ENCODE measurements around the gene GTF2H1. TPM values are rescaled to one million over a fixed set of nuclear protein-coding genes. Genes with fewer than 3 reads are reported as not detected.

Gene GTF2H1
- total RNA-seq, 1 experiment from 2014 or later = 39.4 TPM

DNA sequence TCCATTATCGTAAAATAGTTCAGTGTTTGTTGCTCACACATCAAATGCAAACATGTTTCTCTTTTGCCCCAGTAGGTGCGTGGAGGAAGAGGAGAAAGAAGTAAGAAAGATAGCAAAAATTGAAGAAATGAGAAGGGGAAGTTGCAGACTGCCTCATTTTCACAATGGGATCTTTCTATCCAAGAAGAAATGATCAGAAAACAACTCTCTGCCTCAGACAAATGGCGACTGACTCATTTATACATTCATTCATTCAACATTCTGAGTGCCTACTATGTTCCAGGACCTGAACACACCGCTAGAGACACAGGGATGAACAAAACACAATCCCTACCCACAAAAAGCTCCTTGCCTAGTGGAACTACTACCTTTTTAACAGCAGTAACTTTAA, 794 bp upstream of the GTF2H1 start:
- Mint-ChIP-seq H3K27me3 (ENCODE audit: low read depth) (no peaks in the 10 kb centered on the region), H3K4me1 (peaks cover 26 to 35% of the 10 kb centered on the region in 2 experiments), H3K36me3 (ENCODE audit: insufficient read depth in 1 of 3, low read depth in 3 of 3) (peaks cover 2 to 27% (median 22%) of the 10 kb centered on the region in 3 experiments; a peak in 6 of 7 replicates), H3K4me3 (peak overlapping the region; percentile 93 to 98), H3K27ac (peak overlapping the region; percentile 100), H3K9me3 (no peaks in the 10 kb centered on the region; a peak in 1 of 5 replicates)
- Histone ChIP-seq H3K23ac (ENCODE audit: insufficient read length, low read depth, low read length) (no peak overlapping the region), H3K79me1 (ENCODE audit: insufficient read depth, low read depth, low read length, poor library complexity, severe bottlenecking) (no peaks in the 10 kb centered on the region), H2AK5ac (ENCODE audit: insufficient read length, low read length) (no peak overlapping the region), H2BK120ac (ENCODE audit: low read depth, low read length, poor library complexity, severe bottlenecking) (no peak overlapping the region), H3K56ac (ENCODE audit: insufficient read length, low read depth, low read length) (no peak overlapping the region), H2BK15ac (ENCODE audit: low read depth, low read length) (no peak overlapping the region), H3K4ac (ENCODE audit: low read depth, low read length) (no peak overlapping the region), H2BK5ac (ENCODE audit: insufficient read length, low read length) (no peak overlapping the region), H4K5ac (ENCODE audit: insufficient read length, low read depth, low read length) (no peak overlapping the region), H4K8ac (replicated peaks; ENCODE audit: insufficient read length, low read depth, low read length) (no peak overlapping the region), H3T11ph (ENCODE audit: low read length) (no peak overlapping the region), H3K27ac (ENCODE audit: insufficient read length, low read depth, low read length) (peak overlapping the region; percentile 19), H3K79me2 (ENCODE audit: insufficient read depth, low read length) (peaks cover 35% of the 10 kb centered on the region; the same call in 1 of the 2 replicates), H2BK20ac (ENCODE audit: low read depth, low read length, poor library complexity, severe bottlenecking) (no peak overlapping the region), H4K20me1 (ENCODE audit: control insufficient read depth, insufficient read depth, insufficient read length) (no peaks in the 10 kb centered on the region), H4K91ac (ENCODE audit: insufficient read length, low read depth, low read length) (no peak overlapping the region), H3K14ac (ENCODE audit: insufficient read depth, low read length) (peak overlapping the region; percentile 30; the same call in 1 of the 2 replicates), H2BK12ac (ENCODE audit: insufficient read length, low read depth, low read length) (no peak overlapping the region), H3K23me2 (ENCODE audit: insufficient read length, low read depth, low read length, poor library complexity, severe bottlenecking) (peaks cover 7% of the 10 kb centered on the region), H3K4me2 (ENCODE audit: insufficient read depth, insufficient read length, low read length) (peak overlapping the region; percentile 98), H3K9ac (ENCODE audit: extremely low read depth, insufficient read length, low read length) (peak overlapping the region; percentile 91), H3K18ac (ENCODE audit: insufficient read length, low read depth, low read length) (peak overlapping the region; percentile 6), H3K27me3 (ENCODE audit: insufficient read depth, low read length) (no peaks in the 10 kb centered on the region), H2AFZ (ENCODE audit: low read length) (peak overlapping the region; percentile 10), H3K9me3 (ENCODE audit: control insufficient read depth, low read depth, low read length) (no peaks in the 10 kb centered on the region), H3K4me1 (ENCODE audit: insufficient read depth, low read length) (no peaks in the 10 kb centered on the region; the same call in 1 of the 2 replicates)
- no peak for DNase-seq
- WGBS (ENCODE audit: extremely low coverage, insufficient read length, low lambda C conversion rate) = no CpG with 5 or more reads among the region's 4 CpGs
- TF ChIP-seq CTCF (conservative IDR thresholded peaks at IDR 0.05) = no peak

Measured in H9 (cell line).